Measurements from ENCODE around the gene GLDN. TPM values are rescaled to one million over a fixed set of nuclear protein-coding genes. Genes with fewer than 3 reads are reported as not detected.

The GLDN gene
- total and polyA plus RNA-seq, 7 donors, result 0.07 to 1.7 (median 1.1) TPM

DNA sequence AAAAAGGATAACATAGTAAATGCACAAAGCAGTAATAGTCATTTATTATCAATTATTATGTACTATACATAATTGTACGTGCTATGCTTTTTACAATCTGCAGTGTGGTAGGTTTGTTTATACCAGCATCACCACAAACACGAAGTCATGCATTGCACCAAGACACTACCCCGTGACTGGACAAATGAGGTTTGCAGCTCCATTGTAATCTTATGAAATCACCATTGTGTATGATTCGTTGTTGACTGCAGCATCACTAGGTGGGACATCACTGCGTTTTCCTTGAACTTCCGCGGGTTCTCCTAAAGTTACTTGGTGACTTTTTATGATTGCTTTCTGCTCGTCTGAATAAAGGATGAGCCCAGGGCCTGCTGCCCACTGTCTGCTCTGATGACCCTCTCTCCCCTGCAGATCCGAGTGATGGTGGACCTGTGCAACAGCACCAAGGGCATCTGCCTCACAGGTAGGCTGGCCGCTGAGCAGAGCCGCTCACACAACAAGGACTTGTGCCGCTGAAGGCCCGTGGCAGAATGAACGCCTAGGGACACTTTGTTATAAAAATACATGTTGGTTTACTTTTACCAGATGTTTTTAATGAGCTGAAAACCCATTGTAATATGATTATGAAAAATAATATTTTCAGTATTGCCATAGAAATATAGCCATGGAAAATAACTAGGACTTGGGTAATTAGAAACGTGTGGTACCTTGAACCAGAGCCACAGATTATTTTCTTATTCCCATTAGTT, 35.8 kb downstream of the GLDN start:
- Histone ChIP-seq H3K4me3 (no peak overlapping the region), H3K27me3 (ENCODE audit: insufficient read depth in 3 of 3, low read length in 2 of 3) (no peaks in the 10 kb centered on the region), H3K36me3 (ENCODE audit: insufficient read depth in 1 of 2, low read depth in 1 of 2) (no peaks in the 10 kb centered on the region), H3K4me1 (no peaks in the 10 kb centered on the region), H3K9me3 (no peaks in the 10 kb centered on the region), H3K27ac (no peak overlapping the region)
- TF ChIP-seq, protein P1, sequence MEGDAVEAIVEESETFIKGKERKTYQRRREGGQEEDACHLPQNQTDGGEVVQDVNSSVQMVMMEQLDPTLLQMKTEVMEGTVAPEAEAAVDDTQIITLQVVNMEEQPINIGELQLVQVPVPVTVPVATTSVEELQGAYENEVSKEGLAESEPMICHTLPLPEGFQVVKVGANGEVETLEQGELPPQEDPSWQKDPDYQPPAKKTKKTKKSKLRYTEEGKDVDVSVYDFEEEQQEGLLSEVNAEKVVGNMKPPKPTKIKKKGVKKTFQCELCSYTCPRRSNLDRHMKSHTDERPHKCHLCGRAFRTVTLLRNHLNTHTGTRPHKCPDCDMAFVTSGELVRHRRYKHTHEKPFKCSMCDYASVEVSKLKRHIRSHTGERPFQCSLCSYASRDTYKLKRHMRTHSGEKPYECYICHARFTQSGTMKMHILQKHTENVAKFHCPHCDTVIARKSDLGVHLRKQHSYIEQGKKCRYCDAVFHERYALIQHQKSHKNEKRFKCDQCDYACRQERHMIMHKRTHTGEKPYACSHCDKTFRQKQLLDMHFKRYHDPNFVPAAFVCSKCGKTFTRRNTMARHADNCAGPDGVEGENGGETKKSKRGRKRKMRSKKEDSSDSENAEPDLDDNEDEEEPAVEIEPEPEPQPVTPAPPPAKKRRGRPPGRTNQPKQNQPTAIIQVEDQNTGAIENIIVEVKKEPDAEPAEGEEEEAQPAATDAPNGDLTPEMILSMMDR (IDR thresholded peaks at IDR 0.05), result no peak
- no peak for DNase-seq
- no peak for ATAC-seq
- 82 to 88% (median 86%) methylated on average over 15 of the region's 15 CpGs for whole genome bisulfite sequencing, 3 donors
- intact Hi-C loops (cut with DNase I), result no loop called here

DNA sequence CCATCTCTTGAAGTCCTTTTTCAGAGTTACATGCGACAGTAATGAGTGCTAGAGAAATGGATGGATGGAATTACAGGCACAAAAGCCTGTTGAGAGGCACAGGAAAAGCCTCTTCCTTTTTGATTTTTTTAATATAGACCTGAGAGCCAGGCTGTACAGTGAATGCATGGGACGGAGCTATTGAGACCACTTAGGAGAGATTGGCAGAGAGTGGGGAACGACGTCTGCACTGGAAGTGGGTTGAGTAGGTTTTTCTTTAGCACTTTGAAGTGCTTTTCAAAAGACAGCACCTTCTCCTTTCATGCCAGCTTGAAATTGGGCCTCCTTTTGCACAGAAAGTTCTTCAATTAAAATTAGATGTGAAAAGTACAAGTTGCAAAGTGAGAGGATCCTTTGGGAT, 37.0 kb downstream of the GLDN start:
- H3K9me3 ChIP-seq, result no peaks in the 10 kb centered on the region
- no peak for ATAC-seq
- no peaks in the 10 kb centered on the region for H3K4me1 ChIP-seq
- DNase-seq, result no peak
- no peaks in the 10 kb centered on the region for H3K36me3 ChIP-seq (ENCODE audit: insufficient read depth in 1 of 2, low read depth in 1 of 2)
- TF ChIP-seq, protein P1 (IDR thresholded peaks at IDR 0.05), result no peak
- H3K27ac ChIP-seq, result no peak overlapping the region
- 73 to 91% (median 90%) methylated on average over 4 of the region's 4 CpGs for WGBS, 3 donors
- H3K4me3 ChIP-seq, result no peak overlapping the region
- intact Hi-C loops (cut with DNase I), result no loop called here
- no peaks in the 10 kb centered on the region for H3K27me3 ChIP-seq (ENCODE audit: insufficient read depth in 3 of 3, low read length in 2 of 3)

DNA sequence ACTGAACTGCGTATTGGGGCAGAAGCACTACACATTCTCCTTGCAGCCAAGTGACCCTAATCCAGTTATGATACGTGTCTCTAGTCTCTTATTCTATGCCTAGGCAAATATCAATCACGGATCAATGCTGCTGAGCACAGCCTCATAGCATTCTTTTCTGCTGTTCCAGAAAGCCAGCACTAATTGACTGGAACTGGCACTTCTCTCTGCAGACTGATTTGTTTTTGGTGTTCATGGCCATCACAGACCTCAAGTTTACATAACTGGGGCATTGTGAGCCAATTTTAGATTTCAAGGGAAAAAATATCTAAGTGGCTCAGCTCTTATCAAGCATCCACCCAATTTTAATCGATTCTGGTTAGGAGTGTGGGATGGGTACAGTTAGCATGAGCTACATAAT, 37.9 kb downstream of the GLDN start:
- DNase-seq, result no peak
- Histone ChIP-seq H3K36me3 (ENCODE audit: insufficient read depth in 1 of 2, low read depth in 1 of 2) (no peaks in the 10 kb centered on the region), H3K4me1 (no peaks in the 10 kb centered on the region), H3K4me3 (no peak overlapping the region), H3K27me3 (ENCODE audit: insufficient read depth in 3 of 3, low read length in 2 of 3) (no peaks in the 10 kb centered on the region), H3K27ac (no peak overlapping the region), H3K9me3 (no peaks in the 10 kb centered on the region)
- no peak for ATAC-seq
- intact Hi-C loops (cut with DNase I), result no loop called here
- TF ChIP-seq, protein P1 (IDR thresholded peaks at IDR 0.05), result no peak
- 66 to 73% (median 66%) methylated on average over 4 of the region's 4 CpGs for WGBS, 3 donors

DNA sequence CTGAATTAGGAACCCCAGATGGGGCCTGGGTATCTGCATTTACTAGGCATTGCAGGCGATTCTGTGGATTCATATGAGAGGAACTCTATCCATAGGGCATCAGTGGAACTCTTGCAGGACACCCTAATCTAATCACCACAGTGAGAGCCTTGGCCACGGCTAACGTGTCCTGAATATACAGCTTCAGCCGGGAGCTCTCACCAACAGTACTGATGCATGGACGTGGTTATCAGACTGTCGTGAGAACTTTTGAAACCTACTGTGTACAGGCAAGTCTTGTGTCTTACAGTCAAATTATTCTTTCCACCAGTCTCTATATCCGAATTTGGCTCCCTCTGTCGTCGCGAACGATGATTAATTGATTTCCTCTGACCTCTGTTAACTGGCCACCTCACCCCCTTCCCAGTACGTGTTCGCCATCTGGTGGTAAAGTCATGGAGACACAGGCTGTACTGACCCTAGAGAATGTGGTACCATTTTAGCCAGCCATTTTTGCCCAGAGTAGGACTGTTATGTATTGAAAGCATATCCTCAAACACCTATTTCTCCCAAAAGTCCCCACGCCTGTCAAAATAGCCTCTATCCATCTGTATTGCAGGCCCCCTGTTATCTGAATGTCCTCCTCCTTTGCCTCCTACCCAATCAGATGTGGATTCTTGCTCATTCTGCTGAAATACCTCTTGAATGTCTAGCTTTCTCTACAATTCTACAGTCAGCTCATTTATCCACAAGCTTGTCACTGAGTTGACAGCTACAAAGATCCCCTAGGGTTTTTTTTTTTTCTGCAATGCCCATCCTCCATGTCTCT, 39.7 kb downstream of the GLDN start:
- Histone ChIP-seq H3K36me3 (ENCODE audit: insufficient read depth in 1 of 2, low read depth in 1 of 2) (no peaks in the 10 kb centered on the region), H3K4me1 (no peaks in the 10 kb centered on the region), H3K4me3 (no peak overlapping the region), H3K27ac (no peak overlapping the region), H3K9me3 (no peaks in the 10 kb centered on the region), H3K27me3 (ENCODE audit: insufficient read depth in 3 of 3, low read length in 2 of 3) (no peaks in the 10 kb centered on the region)
- DNase-seq, result peak in 1 of 2 donors; percentile 58
- 16 to 24% (median 21%) methylated on average over 14 of the region's 14 CpGs for WGBS, 3 donors
- TF ChIP-seq, protein P1 (IDR thresholded peaks at IDR 0.05), result peak; percentile 78
- ATAC-seq, result peak; percentile 73 to 96 (median 91)
- intact Hi-C loops (cut with DNase I), result loop anchor here (1.0 to 5.0 kb wide), 5 partner anchors 98 to 219 kb away; no protein-coding TSS in a partner anchor

Measured in psoas muscle (tissue), 8 donors.